Fibroblast of lung (primary cell): ENCODE measurements around the gene MRPL21.

Experiments used
- CTCF ChIP-seq, 2 donors: IDR thresholded peaks in 1 of 2; conservative IDR thresholded peaks in 1 of 2; 1 replicate in 1 of 2; 2 replicates in 1 of 2; pipeline ENCODE4 v1.5.1; 2011 to 2012; ENCODE audit warnings: low read length in 2 of 2, control low read depth in 1 of 2, inconsistent platforms in 1 of 2, low read depth in 1 of 2, mild to moderate bottlenecking in 1 of 2
- EZH2 ChIP-seq: IDR thresholded peaks from 2 replicates; pipeline ENCODE4 v1.5.1; 2012; ENCODE audit warnings: low read length, control low read depth, mild to moderate bottlenecking; ENCODE audit errors: missing control alignments

GRCh38 chr11:68903288-68904247, at the start of gene MRPL21, which contains the start of gene IGHMBP2:
- TF ChIP-seq EZH2 (no peak), CTCF (conservative IDR thresholded peaks at IDR 0.05 in 1 of 2, IDR thresholded peaks at IDR 0.05 in 1 of 2; ENCODE audit: low read depth in 1 of 2, low read length in 2 of 2) (no peak)
